CD4-positive, alpha-beta T cell treated with Interleukin-1 beta for 1 hour (primary cell): ENCODE data around the gene TMEM263.
A peak's percentile ranks its signal among the peaks of the same experiment; 100 is the strongest.
"Not testable (repeated sequence)": the region's sequence is repeated elsewhere in the genome, so short reads cannot be mapped to it uniquely, and the experiment has no call there.

Experiments used
- DNase-seq, 2 donors: peaks; one replicate each; pipeline ENCODE4 v3.0.0-alpha.2; 2020 to 2022

The TMEM263 gene

DNA sequence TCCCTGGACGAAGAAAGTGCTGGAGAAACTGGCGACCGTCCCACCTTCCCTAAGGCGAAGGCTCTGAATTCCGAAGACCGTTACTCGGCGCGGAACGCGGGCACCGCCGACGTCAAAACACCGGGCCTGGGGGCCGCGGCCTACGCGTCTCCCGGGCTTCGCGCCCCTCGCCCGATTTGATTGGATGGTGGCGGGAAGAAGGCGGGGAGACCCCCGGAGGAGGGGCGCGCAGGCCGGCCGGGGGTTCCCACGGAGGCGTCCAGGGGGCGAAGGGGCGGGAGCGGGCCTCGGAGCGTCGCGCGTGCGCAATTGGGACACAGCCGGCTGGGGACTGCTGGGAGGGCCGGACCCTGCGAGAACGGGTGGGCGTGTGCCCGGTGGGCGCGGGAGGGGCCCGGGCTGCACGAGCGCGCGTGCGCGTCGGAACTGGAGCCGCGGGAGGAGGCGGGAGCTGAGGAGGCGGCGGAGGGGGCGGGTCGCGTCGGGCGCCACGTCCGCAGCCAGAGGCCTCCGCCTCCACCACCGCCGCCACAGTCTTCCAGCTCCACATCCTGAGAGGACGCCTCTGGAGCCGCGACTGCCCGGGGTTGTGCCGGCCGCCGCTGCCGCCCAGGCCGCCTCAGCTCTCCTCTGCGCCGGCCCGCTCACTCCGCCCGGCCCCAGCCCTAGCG is at the start of gene TMEM263:
TSS of gene TMEM263 (plus strand) at position 531 of the 671 bp plus-strand sequence. CDS start 11,210 bp downstream, outside the sequence.
- DNase-seq, result peak; percentile 95 to 97

DNA sequence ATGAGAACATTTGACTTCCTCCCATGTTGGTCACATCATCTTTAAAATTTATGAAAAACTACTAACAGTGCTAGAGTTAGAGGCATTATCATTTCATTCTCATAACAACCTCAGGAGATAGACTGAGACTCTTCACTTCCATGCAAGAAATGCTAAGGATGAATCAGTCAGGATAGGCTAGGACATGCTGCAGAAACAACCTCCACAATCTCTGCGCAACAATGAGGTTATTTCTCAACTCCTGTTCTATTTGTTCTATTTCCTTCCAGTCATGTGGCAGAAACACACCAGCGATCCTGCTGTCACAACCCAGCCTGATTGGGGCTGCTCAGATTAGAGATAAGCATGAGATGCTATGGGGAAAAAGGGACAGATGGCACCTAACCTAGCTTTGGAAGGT is 49.0 kb upstream of the TMEM263 start:
- no peak for DNase-seq

DNA sequence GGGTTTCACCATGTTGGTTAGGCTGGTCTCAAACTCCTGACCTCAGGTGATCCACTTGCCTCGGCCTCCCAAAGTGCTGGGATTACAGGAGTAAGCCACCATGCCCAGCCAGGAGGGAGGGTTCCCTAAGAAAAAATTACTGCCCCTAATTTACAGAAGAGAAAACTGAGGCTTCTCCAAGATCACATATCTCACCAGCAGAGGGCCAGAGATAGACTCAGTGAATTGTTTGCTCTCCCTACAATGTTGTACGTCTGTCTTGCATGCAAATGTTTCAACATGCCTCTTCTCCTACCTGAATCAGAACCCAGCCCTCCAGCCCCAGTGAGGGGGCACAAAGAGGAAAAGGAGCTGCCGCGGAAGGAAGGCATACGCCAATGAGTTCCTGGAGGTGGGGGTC is 48.3 kb upstream of the TMEM263 start:
- no peak for DNase-seq

DNA sequence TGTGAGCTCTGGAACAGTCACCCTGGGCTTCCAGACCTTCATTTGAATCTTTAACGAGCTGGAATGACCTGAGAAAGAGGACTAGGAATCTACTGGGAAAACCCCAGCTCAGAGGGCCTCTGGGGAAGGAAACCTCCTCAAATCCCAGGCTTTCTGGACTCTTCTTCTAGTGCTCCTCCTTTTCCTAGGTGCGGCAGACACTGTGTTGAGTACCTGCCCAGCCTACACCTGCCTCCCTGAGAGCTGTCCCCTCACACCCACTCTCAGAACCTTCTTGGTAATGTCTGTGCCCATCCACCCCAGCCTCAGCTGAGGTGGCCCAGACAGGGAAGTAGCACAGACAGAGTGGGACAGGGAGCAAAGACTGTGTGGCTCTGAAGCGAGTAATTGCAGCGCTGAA is 47.9 kb upstream of the TMEM263 start:
- DNase-seq, result no peak

DNA sequence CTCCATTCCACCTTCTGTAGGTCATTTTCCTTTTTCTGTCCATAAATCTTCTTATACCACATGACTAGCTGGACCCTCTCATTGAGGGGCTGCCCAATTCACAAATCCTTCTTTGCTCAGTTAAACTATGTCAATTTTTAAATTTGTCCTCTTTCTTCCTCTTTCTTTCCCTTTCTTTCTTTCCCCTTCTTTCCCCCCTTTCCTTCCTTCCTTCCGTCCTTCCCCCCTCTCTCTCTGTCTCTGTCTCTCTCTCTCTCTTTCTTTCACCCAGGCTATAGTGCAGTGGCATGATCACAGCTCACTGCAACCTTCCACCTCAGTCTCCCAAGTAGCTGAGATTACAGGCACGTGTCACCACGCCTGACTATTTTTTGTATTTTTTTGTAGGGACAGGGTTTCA is 47.1 kb upstream of the TMEM263 start:
- DNase-seq, result no peak

DNA sequence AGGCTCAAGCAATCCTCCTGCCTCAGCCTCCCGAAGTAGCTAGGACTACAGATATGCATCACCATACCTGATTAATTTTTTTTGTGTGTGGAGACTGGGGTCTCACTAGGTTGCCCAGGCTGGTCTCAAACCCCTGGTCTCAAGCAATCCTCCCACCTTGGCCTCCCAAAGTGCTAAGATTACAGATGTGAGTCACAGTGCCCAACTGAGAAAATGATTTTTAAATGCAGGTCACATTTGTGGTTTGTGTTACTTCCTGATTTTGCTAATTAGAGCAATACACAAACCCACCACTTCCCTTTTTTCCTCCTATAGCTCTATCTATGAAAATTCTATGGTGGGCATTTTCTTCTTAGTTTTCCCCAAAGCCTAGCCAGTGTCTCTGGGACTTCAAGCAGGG is 45.5 kb upstream of the TMEM263 start:
- peak in 1 of 2 donors; percentile 10 for DNase-seq

DNA sequence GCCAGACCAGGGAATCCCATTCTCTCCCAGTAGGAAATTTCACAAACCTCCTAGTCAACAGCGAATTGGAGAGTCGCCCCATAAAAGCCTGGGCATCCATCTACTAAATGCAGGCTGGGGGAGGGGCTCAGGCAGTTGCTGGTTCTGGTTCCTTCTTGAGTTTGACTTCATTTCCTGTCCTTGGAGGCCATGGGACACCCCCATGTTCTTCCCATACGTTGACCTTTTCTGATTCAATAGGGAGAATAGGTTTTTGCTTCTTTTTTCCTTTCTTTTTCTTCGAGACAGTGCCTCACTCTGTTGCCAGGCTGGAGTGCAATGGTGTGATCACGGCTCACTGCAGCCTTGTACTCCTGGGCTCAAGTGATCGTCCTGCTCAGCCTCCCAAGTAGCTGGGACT is 44.1 kb upstream of the TMEM263 start:
- DNase-seq, result no peak

DNA sequence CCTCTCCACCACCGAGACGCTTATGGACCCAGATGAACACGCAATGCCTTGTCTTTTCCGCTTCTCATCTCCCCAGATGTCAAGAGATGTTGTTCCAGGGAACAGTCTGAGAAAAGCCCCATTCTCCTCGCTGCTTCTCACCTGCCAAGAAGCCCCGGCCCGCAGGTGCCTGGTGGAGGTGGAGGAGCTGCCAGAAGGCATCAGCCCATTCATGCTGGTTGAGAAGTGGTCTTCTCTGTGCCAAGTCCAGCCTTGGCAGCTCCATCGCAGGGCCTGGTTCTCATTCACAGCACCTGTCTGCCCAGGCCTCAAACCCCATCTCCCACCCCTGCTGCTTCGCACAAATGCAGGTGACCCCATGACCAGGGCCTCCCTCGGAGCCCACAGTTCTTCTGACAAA is 42.3 kb upstream of the TMEM263 start:
- no peak for DNase-seq

DNA sequence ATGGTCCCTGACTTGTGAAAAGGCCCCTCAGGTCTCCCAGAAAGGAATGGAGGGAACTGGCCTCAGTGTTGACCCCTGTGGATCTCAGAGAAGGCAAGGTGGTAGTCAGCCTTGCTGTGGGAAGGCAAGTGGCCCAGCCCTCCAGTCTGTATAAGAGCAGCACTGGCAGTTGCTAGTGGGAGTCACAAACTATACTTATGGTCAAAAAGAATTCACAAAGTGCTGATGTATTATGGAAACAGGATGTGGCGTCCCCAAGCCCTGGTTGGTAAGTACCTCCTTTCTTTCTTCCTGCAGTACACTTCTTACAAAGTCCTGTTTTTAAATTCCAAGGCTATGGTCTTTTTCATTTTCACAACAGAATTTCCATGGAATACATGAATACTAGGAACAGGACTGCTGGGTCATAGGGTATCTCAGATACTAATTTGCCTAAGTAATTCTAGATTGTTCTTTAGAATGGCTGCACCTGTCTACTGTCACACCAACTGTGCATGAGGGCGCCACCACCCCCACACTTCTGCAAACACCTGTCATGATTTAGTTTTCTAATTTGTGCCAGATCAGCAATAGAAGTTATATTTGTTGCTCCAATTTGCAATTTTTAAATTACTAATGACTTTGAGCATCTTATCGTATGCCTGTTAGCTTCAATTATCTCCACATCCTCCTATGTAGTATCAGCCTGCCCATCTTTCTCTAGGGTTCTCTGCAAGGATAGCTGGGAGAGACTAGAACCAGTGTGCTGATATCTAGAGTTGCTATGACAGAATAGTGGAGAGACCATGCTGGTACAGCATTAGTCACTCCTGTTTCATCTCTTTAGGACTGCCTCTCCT is 40.7 kb upstream of the TMEM263 start:
- DNase-seq, result no peak

DNA sequence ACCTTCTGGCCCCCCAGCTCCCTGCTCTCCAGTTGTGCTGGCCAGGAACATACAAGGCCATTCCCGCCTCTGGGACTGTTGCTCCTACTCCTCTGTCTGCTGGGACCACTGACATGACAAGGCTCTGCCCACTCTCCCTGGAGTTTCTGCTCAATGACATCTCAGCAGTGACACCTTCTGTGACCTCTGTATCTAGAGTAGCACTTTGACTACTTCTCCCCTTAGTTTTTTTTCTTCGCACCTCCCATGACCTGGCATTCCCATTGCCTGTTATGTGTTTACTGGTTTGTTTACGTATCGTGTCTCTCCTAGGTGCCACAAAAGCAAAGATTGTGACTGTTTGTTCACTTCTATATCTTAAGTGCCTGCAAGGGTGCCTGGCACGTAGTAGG is 40.1 kb upstream of the TMEM263 start:
- no peak for DNase-seq

DNA sequence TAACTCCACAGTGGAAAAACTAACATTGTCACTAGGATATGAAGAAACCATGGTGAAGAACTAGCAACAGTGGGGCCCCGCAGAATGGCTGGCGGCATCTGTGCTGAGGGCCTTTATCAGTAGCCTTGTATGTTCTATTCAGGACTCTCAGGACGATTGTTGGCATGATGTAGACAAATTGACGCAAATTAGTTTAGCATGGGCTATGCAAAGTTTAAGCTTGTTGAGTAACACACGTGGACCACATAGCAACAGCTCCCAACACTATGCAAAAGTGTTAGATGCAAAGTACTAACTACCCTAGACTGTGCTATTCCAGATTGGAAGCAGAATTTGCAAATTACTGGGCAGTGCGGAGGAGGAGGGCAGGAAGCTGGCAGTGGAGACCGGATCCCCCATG is 38.2 kb upstream of the TMEM263 start:
- DNase-seq, result no peak

DNA sequence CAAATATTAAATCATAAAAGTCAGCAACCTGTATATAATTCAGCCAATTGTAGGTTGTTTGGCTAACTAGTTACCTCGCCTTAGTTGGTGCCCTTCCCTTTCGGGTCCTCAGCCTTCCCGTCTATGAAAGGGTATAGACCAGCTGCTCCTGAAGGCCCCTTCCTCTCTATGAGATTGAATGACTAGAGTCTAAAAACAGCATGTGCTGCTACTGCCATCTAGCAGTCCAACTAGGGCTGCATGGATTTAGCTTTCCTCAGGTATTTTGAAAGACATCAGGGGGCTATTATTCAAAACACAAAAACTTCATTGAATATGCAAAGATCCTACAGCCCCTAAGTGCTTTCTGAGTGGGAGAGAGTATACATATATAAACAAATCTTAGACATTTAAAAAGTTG is 37.0 kb upstream of the TMEM263 start:
- no peak for DNase-seq

DNA sequence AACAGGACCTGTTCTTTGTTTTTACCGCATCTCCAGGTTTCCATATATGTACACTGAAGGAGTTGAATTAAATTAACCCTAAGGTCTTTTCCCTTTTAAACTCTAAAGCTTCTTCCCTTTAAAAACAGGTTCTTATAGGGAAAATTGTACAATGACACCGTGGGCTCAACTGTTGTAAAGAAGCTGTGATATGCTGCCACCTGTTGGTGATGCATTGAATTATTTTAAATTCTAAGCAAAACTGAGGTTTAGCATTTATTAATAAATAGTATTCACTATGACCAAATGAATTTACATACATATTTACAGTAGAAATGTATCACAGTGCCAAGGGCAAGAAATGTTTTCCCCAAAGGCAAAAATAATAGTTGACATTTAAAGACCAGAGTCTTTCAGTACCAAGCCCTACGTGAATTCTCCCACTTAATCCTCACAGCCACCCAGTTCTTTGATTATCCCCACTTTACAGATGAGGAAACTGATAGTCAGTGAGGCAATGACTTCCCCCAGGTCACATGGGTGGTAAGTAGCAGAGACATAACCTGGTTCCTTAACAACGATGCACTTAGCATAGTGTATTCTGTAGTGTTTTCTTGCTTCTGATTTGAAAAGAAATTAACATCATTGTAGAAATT is 35.7 kb upstream of the TMEM263 start:
- DNase-seq, result peak in 1 of 2 donors; percentile 58

DNA sequence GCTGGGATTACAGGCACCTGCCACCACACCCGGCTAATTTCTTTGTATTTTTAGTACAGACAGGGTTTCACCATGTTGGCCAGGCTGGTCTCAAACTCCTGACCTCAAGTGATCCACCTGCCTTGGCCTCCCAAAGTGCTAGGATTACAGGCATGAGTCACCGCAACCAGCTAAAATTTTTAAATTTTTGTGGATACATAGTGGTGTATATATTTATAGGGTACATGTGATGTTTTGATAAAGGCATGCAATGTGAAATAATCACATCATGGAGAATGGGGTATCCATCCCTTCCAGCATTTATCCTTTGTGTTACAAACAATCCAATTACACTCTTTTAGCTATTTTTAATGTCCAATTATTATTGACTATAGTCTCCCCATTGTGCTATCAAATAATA is 33.7 kb upstream of the TMEM263 start:
- DNase-seq, result not testable (repeated sequence)

DNA sequence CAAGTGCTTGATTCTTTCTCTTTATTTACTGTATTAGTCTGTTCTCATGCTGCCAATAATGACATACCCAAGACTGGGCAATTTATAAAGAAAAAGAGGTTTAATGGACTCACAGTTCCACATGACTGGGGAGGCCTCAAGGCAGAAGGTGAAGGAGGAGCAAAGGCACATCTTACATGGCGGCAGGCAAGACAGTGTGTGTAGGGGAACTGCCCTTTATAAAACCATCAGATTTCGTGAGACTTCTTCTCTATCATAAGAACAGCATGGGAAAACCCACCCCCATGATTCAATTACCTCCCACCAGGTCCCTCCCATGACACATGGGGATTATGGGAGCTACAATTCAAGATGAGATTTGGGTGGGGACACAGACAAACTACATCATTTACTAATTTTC is 32.1 kb upstream of the TMEM263 start:
- not testable (repeated sequence) for DNase-seq

DNA sequence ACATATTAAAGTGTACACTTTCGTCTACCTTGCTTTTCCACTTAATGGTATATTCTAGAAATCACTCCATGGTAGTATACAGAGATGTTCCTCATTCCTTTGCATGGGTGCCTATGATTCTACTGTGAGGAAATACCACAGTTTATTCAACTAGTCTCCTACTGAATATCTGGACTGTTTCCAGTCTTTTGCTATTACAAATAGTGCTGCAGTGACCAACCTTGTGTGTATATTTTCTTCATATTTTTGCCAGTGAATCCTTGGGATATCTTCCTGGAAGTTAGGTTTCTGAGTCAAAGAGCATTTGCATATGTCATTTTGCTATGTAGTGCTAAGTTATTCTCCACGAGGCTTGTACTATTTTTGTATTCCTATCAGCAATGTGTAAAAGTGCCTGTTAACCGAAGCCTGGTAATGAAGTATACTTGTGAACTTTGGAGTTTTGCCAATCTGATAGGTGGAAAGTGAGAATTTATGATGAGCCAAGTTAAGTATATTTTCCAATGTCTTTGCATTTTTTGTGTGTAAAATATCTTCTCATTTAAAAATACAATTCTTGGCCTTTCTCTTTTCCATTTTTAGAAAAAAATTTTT is 31.3 kb upstream of the TMEM263 start:
- no peak for DNase-seq

DNA sequence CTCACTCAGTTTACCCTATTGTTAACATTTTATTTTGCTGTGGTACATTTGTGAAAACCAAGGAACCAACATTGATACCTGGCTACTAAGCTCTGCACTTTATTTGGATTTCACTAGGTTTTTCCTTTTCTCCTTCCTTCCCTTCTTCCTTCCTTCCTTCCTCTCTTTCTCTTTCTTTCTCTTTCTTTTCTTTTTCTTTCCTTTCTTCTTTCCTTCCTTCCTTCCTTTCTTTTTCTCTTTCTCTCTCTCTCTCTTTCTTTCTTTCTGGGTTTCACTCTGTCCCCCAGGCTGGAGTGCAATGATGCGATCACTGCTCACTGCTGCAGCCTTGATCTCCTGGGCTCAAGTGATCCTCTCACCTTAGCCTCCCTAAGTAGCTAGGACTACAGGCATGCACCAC is 29.1 kb upstream of the TMEM263 start:
- no peak for DNase-seq

DNA sequence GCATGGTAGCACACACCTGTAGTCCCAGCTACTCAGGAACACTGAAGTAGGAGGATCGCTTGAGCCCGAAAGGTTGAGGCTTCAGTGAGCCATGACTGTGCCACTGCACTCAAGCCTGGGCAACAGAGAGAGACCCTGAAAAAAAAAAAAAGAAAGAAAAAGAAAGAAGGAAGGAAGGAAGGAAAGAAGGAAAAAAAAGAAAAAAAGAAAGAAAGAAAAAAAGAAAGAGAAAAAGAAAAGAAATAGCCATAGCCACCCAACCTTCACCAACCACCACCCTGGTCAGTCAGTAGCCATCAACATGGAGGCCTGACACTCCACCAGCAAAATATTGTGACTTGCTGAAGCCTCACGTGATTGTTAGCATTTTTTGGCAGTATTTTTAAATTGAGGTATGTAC is 21.4 kb upstream of the TMEM263 start:
- no peak for DNase-seq

DNA sequence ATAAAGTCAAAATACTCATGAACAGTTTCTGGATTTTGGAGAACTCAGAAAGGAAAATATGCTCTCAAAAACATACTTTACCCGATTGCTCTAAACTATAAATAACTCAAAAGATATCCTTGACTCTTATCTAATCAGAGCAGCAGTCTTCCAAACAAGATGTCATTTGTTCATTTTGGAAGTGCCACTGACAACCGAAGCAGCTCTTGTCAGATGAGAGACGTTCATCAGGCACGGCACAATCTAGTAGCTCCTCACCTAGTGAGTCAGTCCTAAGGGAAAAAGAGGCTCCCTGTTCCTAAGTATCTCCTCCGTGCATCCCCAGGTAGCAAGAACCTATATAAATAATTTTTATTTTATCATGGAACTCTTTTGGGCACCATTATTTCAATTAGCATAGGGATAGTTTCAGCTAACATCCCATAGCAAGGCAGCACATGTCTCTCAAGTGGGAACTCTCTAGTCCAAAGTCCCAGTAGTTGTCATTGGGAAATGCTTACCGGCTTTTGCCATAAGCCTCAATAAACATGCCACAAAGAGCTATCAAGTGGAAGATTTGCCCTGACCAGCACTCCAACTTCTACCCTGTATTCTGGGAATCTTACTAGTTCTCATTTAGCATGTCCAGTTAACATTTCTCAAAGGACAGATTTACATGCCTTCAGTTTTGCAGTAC is 14.1 kb upstream of the TMEM263 start:
- DNase-seq, result no peak

DNA sequence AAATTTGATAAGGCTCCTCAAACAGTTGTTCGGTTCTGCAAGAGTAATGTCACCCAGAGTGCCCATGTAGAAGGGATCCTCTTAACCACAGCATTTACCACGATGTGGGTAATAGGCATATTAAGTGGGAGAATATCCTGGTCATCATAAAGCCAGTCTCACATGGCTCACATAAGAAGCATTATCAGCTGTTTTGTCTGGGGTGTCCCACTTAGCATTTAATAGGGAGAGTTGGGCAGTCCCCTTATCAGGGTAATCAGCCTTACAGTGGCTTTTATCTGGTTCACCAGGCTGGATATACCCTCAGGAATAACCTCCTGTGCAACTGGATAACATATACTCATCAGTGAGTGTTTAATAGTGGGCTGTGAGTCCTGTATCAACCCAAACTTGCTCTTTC is 12.9 kb upstream of the TMEM263 start:
- DNase-seq, result no peak

DNA sequence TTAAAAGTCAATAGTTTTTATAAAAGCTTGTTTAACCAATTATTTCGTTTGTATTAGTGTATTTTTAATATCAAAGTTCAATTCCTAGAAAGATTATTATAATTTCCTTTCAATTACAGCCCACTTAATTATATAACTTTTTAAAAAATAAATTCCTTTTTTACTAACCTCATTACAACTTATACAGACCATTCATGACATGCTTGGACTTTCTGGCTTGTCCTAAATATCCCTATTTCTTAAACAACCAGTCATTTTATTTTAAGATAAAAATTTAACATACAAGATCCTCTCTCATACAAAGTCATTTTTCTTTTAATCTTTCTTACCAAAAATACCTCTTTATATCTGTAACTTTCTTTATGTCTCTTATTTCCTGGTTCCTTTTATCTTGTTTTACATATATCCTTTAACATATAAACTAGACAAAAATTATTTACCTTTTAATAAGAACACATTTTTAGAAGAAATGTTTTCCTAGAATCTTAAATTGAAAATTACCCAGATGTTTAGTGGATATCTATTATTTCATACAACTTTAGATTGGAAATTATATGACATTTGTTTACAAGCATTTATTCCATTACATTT is 10.4 kb upstream of the TMEM263 start:
- DNase-seq, result no peak

DNA sequence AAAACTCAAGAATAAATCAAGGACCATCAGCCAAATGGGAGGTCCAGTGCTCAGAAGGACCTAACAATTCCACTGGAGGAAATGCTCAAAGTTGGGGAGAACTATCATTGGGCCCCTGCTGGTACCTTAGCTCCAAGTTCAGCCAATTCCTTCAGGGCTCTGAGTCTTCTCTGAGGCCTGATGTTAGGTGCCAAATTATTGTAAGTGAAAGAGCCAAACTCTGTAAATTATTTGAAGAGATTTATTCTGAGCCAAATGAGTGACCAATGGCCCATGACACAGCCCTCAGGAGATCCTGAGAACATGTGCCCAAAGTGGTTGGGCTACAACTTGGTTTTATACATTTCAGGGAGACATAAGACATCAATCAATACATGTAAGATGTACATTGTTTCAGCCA is 8.2 kb upstream of the TMEM263 start:
- no peak for DNase-seq

DNA sequence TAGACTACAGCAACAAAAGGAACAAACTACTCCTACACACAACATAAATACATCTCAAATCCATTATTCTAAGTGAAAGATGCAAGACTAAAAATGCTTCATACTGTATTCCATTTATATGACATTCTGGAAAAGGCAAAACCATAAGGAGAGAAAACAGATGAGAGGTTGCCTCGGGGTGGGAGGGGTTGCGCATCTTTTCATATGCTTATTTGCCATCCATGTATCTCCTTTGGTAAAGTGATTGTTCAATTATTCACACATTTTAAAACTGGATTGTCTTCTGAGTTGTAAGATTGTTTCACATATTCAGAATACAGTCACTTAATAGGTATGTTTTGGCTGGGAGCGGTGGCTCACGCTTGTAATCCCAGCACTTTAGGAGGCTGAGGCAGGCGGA is 5.1 kb upstream of the TMEM263 start:
- no peak for DNase-seq
